ENCODE results near the gene AKIRIN2.
"Not testable (repeated sequence)": the region's sequence is repeated elsewhere in the genome, so short reads cannot be mapped to it uniquely, and the experiment has no call there.

Gene AKIRIN2

DNA sequence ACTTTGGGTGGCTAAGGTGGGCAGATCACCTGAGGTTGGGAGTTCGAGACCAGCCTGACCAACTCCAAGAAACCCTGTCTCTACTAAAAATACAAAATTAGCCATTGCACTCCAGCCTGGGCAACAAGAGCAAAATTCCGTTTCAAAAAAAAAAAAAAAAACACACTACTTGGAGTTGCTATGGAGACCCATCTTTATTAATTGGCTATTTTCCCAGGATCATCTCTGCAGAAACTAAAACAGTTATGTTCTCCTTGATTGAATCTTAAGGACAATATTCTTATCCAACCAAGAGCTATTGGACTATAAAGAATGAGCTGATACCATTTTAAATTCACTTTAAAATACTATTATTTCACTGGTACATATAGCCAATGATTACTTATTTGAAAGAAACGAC, 14.7 kb downstream of the AKIRIN2 start:
- no peak for DNase-seq

DNA sequence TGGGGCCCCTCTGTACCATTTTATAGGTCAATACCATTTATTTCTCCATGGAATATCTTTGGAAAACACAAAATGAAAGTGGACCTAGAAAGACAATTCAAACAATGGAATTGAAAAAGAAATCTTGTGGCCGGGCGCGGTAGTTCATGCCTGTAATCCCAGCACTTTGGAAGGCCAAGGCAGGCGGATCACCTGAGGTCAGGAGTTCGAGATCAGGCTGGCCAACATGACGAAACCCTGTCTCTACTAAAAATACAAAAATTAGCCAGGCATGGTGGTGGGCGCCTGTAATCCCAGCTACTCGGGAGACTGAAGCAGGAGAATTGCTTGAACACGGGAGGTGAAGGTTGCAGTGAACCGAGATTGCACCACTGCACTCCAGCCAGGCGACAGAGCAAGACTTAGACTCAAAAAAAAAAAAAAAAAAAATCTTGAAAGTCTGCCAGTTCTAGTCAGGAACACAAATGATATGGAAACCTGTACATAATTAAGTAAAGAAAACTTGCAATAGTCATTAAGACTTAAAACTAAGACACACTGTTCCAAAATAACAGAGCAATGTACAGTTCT, 15.3 kb downstream of the AKIRIN2 start:
- not testable (repeated sequence) for DNase-seq

DNA sequence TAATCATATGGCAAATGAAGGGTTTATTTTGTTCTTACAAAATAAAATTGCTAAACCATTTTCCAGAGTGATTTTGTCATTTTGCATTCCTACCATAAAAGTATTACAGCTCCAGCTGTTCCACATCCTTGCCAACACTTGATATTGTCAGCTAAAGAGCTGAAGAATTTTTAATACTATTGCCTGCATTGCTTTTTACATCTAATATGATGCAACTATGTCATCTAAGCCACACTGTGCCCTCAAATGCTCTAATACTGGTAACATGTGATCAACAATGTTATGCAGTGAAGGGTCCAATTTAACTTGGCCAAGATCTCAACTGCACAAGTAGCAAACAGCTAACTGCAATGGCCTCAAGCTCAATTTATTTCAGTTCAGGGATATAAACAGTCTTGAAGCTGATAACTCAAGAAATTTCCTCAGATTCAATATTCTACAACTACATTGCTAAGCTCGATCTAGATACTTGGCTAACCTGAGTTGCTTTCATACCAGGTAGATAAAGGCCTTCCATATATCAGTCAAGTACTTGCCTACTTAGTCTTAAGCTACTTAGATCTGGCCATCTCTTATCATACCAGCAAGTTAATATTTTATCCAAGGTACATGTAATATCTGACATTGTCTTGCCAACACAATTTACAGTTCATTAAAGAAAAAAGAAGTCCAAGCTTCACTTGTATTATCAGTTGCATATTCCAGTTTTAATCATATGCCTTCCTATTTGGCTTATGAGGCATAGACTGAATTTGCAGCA, 17.0 kb downstream of the AKIRIN2 start:
- DNase-seq, result no peak

DNA sequence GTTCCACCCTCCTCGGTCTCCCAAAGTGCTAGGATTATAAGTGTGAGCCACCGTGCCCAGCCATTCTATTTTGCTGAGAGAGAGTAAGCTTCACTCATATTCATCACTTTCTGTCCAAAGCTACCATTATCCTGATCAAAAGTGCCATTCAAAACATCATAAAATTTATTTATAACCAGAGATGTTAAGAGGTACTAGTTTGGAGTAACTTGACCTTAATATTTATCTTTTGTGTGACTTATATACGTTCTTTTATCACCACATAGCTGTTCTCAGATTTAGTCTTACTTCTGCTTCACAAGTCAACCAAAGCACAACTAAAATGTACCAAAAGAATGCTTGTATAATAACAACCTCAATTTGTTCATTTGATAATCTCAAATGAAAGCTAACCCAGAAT, 18.1 kb downstream of the AKIRIN2 start:
- DNase-seq, result no peak

DNA sequence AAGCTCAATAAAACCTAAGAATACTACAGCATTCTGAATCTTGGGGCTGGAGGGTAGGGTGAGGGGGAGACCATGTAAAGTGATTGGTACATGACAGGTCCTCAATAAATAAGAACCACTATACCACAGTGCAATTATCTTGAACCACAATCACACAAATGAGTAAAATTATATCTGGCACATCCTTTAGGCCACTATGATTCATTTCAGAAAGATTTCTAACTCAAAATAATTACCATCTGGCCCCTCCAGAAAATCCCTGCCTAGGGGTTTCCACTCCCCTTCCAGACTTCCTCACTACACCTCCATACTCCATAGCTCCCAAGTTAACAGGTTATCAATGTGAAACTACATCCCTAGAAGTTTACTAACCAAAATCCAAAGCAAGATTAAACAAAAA, 19.7 kb downstream of the AKIRIN2 start:
- peak; percentile 53 for DNase-seq

DNA sequence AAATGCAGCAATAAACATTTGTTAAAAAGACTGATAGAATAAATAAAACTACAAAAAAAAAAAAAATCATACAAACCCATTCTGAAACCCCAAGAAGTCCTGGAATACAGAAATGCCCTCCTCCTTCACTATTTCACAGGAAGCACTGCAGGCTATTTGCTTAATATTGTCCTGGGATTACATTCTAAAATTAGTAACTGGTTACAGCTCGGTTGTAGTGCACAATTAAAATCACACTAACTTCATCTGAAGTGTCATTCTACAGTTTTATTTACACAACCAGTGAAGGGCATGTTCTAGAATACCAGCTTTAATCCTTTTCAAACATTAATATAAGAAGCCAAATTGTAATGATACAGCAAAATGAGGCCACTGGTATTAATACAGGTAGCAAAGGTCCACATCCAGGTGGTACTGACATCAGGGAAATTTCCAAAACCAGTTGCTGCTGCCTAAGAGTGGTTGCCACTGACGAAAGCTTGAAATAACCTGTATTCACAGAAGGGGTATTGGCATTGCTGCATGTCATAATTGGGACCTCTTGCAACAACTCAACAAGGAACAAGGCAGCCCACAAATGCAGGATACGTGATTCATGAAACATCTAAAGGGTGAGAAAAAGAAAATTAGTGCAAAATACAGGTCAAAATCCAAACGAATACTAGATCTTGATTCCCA, 26.9 kb downstream of the AKIRIN2 start:
- DNase-seq, result no peak

DNA sequence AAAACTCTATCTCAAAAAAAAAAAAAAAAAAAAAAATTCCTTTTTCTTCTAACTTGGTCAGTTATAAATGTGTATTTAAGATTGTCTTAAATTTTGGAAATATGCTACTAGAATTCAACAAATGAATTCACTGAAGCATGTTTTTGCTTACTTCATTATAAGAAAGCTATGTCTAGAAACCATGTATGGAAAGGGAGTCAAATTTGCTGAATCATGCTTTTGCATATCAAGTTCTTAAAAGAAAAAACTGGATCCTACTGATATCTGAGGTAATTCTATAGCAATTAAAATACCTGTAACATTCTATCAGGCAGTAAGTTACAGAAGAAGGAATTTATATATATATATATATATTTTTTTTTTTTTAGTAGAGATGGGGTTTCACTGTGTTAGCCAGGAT, 27.7 kb downstream of the AKIRIN2 start:
- no peak for DNase-seq

DNA sequence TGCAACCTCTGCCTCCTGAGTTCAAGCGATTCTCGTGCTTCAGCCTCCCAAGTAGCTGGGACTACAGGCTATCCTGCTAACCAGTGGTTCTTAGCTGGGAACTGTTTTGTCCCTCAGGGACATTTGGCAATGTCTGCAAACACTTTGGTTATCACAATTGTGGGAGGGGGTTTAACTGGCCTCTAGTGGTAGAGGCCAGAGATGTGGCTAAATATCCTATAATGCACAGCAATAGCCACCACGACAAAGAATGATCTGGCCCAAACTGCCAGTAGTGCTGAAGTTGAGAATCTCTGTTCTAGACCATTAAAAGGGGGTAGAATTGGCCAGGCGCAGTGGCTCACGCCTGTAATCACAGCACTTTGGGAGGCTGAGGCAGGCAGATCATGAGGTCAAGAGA, 28.8 kb downstream of the AKIRIN2 start:
- no peak for DNase-seq

DNA sequence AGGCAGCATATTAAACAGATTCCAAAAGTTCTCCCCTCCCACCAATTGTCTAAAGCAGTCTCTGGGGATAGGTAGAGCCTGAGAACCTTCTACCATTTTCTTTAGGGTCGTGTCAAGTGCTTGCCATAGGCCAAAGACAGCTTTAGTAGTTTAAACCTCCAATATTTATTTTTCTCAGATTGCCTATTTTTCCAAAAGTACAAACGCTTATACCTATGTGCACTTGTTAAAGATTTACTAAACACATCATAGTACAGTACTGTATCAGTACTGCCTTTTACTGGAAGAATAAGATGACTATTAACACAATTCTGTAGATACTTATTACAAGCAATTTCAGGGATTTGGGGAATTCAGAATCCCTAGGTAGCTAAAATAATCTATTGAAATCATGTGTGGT, 29.4 kb downstream of the AKIRIN2 start:
- DNase-seq, result no peak

DNA sequence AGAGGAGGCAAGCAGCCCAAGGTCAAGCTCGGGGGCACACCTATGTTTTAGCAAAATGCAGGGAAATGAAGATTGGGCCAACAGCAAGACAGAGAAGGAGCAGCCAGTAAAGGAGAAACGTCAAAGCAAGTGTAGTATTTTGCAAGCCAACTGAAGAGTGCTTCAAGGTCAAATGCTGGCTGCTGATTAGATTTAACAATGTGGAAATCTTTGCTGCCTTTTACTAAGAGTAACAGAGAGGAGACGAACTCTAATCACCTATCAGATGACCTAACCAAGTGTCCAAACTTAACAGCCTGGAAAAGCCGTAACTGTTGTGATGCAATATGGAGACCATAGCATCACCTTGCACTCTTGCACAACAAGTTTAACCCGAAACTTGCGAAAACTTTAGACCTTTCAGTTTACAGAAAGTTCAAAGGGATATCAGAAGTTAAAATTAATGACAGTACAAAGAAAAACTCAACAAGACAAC, 30.4 kb downstream of the AKIRIN2 start:
- no peak for DNase-seq

DNA sequence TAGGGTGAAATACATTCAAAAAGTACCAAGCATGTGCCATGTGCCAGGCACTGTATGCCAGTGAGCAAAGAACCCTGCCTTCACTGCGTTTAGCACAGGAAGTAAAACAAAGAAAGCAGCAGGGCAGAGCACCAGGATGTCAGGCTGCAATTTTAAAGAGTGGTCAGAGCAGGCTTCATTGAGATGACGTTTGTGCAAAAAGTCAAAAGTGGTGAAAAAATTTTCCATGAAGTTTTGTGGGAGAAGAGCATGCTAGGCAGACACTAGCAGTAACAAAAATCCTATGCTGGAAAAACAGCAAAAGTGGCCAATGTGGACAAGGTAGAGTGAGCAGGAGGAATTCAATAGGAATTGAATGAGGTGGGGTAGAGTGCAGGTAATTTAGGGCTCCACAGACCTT, 31.3 kb downstream of the AKIRIN2 start:
- no peak for DNase-seq

DNA sequence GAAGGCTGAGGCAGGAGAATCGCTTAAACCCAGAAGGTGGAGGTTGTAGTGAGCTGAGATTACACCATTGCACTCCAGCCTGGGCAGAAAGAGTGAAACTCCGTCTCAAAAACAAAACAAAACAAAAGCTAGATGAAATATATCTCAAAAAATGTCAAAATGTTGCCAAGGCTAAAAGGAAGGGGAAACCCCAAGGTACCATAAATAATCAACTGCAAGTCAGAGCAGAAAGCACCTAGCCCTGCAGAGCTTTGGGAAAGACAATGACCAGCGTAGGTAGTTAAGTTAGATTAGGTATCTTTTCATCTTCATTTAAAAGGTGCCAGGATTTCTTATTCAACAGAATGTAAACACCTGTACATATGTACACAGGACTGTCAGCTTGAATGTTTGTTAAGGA, 33.0 kb downstream of the AKIRIN2 start:
- DNase-seq, result no peak

DNA sequence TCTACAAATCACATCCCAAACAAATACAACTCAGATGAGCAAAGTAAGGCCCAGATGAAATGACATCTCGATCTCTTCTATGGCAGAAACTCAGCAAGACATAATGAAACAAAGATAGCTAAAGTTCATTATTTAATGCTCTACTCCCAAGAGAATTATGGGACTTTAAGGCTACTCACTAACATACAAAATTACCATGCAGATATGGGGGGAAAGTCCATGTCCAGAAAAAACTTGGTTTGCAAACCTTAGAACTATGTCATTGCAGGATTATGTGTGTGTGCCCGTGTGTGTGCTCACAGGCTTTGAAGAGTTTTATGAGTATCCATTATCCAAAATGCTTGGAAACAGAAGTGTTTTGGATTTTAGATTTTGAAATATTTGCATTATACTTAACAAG, 34.0 kb downstream of the AKIRIN2 start:
- no peak for DNase-seq

DNA sequence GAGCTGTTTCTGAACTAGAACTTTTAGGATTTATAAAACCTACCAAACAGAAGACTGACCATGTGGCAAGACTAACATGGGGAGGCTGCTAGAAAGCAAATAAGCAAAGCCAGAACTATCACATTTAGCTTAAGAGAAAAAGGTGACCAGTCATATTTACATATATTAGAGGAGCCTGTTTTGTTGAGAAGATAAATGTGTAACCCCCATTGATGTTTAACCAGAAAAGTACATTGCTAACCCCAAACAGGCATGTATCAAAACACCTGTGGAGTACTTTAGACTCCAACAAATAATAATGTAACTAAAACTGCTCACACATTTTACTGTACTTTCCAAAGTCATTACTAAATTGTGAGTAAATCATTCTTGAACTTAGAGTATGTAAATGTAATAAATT, 35.0 kb downstream of the AKIRIN2 start:
- no peak for DNase-seq

DNA sequence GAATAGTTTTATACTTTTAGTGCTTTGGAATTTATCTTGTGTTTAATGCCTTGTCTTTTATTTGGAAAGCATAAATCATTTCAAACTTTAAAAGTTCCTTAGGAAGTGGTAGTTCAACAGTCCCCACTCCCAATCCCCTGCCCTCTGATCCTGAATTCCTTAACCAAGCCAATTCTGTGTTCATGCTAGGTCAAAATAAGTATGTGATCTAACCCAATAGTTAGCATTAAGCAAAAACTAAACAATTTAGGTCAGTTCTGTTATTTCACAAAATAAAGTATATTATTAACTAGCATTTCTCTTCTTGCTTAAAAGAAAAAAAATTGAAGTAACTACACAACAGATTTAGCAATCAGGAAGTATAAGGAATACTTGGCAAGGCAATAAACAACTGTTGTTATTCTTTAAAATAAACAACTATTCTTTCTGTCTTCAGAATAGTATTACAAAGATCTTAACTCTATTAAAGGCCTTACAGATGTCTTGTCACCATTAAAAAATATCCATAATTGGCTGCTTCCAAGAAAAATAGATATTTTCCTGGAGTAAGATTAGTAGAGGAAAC, 37.0 kb downstream of the AKIRIN2 start:
- no peak for DNase-seq

DNA sequence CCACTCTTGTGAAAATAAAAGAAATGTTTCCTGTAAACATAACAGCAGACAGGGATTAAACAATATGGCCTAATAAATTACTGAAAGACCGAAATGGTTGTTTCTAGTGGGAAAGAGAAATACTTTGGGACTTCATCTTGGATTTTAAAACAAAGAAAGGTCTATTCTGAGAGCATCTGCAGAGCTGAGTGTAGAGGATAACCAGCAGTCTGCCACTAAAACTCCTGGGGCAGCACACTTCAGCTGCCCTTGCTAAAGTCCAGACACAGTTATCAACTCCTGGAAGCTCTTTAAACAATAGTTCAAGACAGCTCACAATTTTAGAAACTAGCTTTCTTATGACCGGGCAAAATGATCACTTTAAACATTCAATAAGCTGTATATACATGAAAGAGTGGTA, 38.6 kb downstream of the AKIRIN2 start:
- DNase-seq, result no peak

DNA sequence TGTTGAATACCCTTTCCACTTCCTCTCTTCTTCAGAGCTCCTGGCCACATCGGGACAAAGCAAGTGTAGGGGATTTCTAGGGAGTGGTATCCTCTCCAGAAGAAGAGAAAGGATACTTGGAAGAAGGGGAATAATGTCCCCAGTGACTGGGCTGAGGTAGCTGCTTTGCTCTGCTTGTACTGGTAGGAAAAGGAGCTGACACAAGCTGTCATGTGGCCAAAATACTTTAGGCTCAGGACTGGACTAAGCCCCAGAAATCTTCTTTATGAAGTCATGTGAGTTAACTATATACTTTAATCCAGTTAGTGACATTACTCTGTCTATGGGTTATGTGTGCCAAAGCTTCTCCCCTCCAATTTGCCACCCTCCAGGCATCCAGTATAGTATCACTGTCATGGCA, 40.5 kb downstream of the AKIRIN2 start:
- DNase-seq, result no peak

DNA sequence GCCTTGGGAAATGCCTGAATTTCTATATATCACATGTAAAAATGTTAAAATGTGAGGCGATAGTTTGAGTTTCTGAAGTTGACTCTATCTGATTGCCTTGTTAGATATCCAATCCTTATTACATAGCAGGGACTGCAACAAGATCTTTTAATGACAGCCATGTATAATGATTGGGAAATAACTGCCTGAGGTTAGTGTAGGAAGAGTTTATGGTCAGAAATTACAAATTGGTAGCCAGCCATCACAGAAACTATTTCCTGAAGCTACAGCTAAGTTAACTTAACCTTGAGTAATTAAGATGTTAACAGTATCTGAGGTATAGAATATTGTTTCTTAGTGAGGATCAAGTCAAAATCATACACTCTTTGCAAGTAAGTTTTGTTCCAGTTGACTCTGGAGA, 41.0 kb downstream of the AKIRIN2 start:
- DNase-seq, result no peak

DNA sequence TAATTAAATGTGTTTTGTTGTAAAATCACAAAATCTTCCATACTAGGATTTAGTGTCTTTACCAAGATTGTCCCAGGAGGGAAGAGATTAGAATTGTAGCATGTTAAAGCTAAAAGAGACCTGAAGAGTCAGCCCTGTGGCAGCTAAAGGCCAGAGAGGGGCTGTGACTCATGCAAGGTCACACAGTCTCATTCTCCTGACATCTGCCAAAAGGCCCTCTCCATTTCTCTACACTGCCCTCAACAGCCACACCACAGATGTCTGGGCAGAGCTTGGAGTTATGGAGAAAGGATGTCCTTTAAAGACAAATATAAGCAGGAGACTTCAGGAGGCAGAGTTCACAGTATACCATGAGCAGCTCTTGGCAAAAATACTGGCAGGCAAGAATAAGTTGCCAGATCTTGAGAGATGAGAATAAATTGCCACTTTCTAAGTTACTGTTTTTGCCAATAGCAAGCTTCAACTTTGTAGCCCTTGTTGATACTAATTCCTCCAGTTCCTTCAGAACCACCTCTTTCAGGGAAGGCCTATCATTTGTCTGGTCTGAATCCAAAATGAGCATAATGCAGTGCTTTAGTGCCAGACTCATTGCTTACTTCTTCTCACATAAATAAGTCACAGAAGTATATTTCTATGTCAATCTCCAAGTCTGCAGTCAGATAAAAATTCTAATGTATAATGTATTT, 41.7 kb downstream of the AKIRIN2 start:
- no peak for DNase-seq

DNA sequence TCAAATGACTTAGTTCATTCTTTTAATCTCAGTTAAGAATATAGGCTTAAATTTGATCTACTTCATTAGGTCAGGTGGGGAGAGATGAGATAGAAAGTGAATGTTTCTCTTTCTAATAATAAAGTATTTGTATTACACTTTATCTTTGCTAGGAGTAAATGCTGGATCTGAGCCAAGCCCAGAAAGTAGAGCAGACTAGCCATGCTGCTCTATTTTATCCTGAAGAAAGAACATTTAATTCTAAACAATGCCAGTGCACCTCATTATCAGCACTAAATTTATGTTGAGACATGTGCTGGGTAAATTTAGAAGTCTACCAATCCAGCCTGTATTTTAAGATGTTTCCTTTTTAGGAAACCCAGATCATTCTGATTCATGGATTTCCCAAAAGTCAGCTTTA, 43.5 kb downstream of the AKIRIN2 start:
- no peak for DNase-seq

DNA sequence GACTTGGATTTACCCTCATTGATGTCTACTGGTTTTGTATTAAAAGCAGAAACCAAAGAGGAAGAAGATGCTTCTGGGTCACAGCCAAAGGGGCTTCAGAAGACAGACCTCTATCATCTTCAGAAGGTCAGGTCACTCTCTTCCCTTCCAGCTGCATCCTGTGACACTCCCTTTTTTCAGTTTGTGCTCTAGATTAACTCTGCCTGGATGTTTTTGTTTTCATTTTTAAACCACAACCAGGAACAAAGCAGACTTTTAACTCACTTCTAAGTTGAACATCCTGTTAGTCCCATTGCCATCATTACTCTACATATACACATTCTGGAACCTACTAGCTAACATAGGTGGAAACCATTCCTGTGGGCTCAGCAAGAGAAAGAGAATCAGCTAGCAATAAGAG, 45.2 kb downstream of the AKIRIN2 start:
- no peak for DNase-seq

DNA sequence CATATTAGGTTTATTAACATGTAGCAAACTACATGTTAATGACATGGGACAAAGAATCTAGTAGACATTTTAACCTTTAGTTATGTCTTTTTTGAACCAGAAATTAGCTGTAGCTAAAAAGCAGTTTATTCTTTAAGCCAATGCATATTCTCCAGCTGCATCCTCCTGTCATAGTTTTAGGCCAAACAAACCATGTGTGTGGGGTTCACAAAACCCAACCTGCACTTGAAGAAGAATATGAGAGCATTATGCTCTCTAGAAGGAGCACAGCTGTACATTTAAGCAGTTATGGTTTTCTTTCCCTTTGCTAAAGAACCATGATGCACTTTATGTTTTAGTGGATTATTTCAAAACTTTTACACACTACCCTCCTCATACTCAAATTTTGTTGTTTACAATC, 46.2 kb downstream of the AKIRIN2 start:
- DNase-seq, result no peak

DNA sequence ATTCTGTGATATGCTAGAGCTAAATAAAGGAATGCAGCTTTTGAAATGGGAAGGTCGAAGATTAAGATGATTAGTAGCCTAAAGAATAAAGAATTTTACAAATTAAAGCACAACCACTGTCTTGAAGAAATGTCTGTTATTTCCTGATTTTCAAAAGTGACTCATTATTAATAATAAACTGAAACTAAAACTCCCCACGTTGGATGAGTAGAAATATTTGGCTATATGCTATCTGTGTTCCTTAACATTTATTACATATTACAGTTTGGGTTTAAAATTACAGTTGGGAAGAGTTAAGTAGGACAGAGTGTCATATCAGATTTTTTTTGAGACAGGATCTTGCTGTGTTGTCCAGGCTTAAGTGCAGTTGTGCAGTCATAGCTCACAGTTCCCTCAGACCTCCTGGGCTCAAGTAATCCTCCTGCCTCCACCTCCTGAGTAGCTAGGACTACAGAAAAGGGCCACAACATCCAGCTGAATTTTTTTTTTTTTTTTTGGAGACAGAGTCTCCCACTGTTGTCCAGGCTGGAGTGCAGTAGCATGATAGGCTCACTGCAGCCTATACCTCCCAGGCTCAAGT, 47.1 kb downstream of the AKIRIN2 start:
- no peak for DNase-seq
